Stimulated activated CD8-positive, alpha-beta memory T cell treated with anti-CD3 and anti-CD28 coated beads, Interleukin-7, amount 100 ng/mL, for 24 hours (primary cell): ENCODE data around the gene N4BP3.
A peak's percentile ranks its signal among the peaks of the same experiment; 100 is the strongest.
"Not testable (repeated sequence)": the region's sequence is repeated elsewhere in the genome, so short reads cannot be mapped to it uniquely, and the experiment has no call there.

Experiments
- DNase-seq: peaks from one replicate; pipeline ENCODE4 v3.0.0-alpha.2; 2020; ENCODE audit warnings: low read depth

Gene N4BP3

DNA sequence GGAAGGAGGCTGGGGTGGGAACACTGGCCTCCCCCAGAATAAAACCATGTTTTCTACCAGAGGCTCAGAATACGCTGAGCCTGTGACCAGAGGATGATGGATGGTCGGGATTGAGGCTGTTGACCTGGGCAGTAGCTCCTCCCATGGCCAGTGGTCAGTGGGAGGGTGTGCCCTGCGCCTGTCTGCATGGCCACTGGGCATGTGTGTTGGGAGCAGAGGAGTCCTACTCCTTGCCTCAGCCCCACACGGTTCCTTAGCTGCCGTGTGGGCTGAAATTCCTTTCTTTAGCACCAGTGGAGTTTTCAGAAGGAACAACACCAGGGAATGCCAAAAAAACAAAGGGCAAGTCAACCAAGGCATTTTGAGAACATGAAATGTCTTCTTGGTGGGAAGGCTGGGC is 9.0 kb downstream of the N4BP3 start:
- no peak for DNase-seq

DNA sequence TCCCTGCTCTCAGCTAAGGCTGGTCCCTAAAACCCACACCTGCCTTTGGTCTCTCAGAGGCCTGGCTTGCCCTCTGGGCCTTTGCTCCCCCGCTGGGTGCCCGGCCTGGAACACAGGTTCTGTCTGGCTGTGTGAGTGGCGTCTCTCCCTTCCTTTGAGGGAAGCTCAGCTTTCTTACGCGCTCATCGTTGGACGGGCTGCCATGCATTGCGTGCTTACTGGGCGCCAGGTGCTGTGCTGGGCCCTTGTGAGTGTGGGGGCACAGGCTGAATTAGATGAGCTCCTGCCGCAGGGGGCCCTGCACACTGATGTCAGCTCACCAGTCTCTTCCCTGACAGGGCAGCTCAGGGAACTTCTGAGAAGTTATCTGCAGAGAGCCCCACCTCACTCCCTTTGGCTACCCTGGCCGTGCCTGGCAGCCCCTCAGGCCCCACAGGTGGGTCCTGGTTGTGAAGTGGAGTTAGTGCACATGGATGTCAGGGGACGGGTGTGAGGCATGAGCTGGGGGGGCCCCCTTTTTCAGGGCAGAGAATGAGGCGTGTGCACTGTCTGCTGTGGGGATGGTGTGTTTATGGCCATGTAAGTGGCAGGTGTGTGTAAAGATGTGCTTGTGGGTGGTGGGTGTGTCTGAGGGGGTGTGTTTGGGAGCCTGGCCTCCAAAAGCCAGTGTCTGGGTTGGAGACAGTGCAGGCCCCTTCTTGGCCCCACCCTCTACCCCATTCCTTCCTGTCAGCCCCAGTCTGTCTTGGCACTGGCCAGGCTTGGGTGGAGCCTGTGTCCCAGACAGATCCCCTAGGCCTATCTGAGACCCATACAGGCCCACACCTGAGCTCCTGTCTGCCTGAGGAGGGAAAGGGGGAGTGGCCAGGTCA is 10.0 kb downstream of the N4BP3 start:
- no peak for DNase-seq

DNA sequence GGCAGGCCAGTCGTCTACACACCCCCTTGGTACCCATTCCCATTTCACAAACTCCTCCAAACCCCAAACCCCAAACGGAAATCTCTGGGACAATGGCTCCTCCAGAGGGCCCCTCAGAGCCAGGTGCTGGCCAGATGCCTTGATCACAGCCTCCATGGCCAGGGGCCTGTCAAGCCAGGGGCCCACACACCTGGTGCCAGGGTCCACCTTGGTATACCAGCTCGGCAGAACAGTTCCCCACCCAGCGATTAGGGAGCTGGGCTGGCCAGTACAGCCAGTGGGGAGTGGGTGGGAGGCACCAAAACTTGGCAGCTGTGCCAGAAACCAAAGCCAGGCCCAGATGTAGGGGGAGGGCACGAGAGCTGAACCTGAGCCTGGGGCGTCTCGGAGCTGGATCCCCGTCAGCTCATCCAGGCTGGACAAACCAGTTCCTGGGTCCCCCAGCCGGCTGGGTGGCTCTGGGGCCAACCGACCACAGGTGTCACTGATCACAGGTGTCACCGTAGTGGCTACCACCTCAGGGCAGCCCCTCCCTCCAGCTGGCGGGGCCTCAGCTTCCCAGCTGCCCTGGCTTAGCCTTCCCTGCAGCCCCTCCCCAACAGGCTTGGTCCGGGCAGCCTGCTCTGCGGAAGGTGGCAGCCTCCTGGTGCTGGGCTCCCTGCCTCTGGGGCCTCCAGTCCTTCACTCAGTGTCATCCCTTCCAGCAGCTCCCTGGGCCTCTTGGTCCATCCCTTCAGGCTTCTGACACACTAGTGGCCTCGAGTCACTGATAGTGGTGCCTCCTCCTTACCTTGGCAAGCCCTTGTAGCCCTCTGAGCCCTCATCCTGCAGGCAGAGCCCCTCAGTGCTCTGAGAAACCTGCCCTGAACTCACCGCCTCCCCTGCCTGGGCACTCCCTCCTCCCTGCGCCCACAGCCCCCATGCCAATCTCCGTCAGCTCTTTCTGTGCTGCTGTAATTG is 10.9 kb downstream of the N4BP3 start:
- DNase-seq: no peak

DNA sequence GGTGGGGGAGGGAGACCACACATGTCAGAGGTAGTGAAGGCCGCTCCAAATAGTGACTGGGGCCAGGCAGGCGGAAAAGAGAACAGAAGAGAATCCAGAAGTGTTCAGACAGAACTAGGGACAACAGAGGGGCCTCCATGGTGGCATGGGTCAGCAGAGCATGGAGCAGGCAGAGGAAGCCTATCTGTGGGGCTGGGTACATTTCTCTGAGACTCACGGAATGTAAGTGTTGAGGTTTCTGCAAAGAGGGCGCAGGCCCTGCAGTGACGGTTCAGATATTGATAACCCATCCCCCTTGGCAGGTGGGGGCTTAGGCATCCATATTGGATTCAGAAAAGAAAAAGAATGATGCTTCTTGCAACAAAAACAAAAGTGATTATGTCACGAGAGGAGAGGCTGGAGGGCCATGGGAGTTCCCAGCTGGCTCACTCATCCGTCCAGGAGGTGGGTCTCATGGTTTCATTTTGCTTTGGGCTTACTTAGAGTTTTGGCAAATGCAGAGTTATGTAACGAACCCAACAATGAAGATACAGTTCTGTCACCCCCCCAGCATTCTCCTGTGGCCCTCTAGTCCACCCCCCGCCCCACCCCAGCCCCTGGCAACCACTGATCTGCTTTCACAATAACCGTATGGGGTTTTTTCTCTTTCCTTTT is 12.0 kb downstream of the N4BP3 start:
- no peak for DNase-seq

DNA sequence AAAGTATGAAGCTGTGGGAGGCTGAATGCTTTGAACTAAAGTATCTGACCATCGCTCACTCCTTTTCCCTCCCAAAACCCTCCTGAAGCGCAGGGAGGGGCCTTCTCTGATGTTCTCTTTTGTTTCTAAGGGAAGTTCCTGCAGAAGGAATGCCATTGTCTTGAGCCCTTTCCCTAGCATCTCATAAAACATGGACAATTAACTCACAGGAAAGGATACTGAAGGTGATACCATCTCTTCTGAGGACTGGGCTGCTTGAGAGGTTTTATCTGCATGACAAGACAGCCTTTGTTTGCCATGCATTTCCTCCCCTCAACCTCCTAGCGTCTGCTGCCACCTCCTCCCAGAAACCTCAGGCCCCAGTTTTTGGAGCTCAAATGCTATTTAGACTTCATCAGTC is 13.2 kb downstream of the N4BP3 start:
- no peak for DNase-seq

DNA sequence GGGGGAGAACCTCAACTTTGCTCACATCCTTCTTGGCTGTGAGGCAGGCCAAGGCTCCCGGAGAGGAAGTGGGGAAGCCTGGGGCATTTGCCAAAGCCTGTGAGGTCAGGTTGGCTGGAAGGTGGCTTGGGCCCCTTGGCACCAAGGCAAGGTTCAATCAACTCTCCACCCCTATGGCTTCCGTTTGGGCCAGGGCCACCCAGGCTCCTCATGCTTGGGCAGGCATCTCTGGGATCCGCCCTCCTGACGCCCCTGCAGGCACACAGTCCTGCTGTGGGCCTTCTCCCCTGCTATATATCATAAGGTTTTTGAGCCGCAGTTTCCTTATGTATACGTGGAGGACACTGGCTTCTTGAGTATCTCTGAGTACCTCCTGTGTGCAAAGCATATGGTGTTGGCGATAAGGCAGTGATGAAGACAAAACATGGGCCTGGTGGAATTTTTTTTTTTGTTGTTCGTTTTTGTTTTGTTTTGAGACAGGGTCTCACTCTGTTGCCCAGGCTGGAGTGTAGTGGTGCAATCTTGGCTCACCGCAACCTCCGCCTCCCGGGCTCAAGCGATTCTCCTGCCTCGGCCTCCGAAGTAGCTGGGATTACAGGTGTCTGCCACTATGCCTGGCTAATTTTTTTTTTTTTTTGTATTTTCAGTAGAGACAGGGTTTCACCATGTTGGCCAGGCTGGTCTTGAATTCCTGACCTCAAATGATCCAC is 14.1 kb downstream of the N4BP3 start:
- not testable (repeated sequence) for DNase-seq

DNA sequence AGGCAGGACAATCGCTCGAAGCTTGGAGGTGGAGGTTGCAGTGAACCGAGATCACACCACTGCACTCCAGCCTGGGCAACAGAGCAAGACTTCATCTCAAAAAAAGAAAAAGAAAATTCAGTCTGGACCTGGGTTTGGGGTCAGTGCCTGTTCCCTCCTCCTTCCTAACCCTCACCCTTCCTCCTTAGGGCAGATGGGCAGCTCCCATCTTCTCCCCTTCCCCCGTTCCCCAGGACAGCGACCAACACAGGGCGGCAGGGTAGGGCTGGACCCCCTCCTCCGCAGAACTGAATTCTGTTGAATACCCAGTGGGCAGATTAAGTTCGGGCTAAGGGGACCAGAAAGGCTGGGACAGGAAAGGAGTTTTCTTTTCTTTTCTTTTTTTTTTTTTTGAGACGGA is 16.0 kb downstream of the N4BP3 start:
- DNase-seq: no peak

DNA sequence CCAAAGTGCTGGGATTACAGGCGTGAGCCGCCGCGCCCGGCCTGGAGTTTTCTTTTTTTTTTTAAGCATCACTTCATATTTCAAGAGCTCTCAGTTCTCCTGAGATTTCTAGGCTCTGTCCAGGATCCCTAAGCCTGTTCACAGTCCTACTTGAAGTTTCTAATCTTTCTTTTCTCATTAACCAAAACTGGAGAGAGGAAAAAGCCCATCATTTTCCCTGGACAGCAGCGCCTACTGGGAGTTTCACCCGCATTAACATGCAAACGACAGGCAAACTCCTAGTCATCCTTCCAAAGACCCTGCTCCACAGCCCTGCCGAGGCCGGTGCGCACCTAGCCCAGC is 16.9 kb downstream of the N4BP3 start:
- DNase-seq: not testable (repeated sequence)

DNA sequence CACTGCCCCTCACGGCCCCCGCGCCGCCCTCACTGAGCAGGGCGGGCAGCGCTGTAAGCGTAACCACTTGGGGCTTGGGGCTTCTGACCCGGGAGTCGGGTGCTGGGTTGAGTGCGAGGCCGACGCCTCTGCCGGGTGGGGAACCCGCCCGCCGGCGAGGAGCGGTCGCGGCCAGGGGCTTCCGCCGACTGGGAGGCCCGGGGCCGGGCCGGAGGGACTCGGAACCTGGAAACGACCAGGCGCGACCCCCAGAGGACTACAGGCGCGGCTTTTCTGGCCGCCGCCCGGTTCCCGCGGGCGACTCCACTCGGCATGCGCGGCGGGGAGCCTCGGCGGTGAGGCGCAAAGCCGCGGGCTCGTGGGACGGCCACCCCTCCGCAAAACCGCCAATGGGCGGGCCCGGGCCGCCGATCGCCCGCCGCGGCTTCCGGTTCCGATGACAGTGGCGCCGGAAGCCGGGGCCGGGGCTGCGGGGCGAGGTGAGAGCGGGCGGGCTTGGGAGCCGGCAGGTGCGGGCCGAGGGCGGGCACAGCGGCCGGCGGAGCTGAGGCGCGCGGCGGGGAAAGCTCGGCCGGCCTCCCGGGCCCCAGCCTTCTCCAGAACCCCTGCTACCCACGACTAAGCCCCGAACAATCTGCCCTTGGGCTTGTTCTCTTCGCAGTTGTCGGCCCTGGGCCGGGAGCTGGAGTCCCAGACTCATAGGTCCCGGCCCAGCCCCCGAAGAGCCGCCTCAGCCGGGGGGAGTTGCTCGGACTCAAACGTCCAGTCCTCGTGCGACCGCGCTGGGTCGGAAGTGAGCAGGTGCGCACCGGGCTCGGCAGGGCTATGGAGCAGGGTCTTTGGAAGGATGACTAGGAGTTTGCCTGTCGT is 17.5 kb downstream of the N4BP3 start, which contains the start of gene RMND5B:
TSS of gene RMND5B (plus strand) at position 439 of the 870 bp plus-strand sequence. CDS start 7,106 bp downstream, outside the sequence.
- peak; percentile 62 for DNase-seq

DNA sequence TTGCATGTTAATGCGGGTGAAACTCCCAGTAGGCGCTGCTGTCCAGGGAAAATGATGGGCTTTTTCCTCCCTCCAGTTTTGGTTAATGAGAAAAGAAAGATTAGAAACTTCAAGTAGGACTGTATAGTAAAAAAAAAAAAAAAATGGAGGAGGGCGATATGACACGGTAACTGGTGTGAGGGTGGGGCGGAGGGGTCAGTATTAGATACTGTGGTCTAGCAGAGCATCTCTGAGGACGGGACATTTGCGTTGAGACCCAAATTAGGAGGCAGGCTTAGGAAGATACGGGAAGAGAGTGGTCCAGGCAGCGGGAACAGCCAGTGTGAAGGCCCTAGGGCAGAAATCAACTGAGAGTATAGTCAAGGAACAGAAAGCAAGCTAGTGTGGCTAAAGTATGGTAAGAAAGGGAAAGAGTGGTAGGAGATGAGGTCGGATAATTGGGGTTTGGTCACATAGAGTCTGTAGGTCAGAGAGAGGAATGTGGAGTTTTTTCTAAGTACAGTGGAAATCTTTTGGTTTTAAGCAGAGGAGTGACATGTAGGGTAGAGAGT is 18.2 kb downstream of the N4BP3 start:
- DNase-seq: no peak

DNA sequence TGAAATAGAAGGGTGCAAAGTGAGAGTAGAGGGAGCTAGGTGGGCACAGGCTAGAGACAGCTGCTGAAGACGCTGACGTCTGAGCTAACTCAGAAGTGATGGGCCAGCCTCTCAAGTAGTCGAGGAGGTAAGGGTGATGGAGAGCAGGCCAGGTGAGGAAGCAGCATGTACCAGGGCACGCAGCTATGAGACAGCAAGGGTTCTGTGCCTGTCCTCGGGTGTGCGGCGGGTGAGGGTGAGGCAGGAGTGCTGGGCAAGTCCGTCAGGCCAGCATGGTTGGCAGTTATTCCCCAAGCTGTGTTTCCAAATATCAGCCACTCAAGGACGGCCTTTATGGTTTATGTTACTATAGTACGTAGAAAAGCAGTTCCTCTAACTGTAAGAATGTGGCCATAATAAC is 23.7 kb downstream of the N4BP3 start:
- no peak for DNase-seq

DNA sequence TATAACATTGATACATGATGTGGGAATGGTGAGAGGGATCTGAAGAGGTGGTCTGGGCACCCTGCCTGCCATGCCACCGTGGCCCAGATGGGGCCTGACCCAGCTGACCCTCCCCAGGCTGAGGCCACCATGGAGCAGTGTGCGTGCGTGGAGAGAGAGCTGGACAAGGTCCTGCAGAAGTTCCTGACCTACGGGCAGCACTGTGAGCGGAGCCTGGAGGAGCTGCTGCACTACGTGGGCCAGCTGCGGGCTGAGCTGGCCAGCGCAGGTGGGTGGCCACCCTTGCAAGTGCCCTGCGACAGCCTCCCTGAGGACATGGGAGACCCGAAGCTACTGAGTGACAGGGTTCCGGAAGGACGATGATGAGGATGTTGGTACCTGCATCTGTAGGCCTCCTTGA is 24.7 kb downstream of the N4BP3 start:
- DNase-seq: no peak

DNA sequence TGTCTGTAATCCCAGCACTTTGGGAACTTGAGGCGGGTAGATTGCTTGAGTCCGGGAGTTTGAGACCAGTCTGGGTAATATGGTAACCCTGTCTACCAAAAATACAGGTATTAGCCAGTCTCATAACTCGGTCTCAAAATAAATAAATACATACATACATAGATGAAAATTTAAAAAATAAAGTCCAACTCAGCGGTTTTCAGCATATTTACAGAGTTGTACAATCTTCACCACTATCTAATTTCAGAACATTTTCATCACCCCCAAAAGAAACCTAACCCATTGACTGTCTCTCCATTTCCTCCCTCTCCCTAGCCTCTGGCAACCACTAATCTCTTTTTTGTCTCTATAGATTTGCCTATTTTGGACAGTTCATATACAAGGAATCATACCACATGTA is 28.2 kb downstream of the N4BP3 start:
- no peak for DNase-seq

DNA sequence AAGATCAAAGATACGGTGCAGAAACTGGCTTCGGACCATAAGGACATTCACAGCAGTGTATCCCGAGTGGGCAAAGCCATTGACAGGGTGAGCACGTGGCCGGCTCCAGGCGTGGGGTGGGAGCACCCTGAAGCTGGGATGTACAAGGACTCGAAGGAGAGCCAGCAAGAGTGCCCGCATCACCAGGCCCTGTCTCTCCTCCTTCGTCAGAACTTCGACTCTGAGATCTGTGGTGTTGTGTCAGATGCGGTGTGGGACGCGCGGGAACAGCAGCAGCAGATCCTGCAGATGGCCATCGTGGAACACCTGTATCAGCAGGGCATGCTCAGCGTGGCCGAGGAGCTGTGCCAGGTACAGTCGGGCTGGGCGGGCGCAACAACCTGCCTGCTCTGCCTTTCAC is 29.3 kb downstream of the N4BP3 start:
- DNase-seq: no peak

DNA sequence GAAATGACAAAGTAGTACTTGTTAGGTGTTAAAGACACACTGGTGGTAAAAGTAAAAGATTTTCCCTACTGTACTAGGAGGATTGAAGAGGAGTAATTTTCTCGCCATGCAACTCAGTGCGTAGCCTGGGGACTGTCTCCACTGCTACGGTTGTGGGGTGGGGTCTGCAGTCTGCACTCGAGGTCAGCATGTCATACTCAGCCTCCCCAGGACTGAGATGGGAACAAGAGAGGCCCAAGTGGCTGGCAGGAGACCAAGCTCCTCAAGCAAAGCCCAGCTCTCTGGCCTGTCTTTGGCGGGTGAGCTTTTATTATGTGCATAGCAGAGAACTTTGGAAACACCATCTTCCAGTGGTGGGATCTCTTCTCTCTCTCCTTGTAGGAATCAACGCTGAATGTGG is 29.9 kb downstream of the N4BP3 start:
- no peak for DNase-seq

DNA sequence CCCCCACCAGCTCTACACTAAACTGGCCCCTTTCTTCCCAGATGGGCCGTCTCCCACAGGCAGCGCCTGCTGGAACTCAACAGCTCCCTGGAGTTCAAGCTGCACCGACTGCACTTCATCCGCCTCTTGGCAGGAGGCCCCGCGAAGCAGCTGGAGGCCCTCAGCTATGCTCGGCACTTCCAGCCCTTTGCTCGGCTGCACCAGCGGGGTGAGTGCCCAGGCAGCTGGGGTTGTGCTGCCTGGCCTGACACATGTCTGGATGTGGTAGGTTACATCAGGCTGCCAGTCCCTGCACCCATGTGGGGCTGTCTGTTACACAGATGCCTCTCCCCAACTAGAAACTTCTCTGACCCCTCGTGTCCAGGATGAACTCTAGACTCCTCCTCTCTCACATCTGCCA is 30.6 kb downstream of the N4BP3 start:
- no peak for DNase-seq

DNA sequence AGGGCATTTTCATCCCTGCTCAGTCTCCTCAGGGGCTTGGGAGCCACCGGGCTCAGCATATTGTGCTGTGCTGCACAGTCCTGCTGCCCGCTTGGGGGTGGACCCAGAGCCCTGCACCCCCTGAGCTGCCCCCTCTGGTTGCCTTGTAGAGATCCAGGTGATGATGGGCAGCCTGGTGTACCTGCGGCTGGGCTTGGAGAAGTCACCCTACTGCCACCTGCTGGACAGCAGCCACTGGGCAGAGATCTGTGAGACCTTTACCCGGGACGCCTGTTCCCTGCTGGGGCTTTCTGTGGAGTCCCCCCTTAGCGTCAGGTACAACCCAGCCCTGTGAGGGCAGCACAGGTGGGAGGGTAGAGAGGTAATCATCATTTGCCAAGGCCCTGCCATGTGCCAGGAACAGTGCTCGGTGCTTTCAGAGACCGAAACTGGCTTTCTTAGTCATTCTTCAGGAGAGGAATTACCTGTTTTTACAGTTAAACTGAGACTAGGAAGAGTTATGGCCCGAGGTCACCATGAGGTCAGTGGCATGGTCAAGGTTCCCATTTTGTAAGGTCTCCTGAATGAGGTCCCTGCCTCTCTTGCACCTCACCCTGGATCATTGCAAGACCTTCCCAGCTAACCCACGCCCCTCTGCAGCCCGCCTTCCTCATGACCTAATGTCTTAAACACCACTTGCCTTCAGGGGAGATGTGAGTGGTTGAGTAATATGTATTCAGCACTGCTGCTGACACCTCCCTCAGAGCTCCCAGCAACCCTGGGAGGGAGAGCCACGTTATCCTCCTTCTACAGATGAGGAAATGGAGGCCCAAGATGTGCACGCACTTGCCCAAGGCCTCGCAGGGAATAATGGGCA is 32.9 kb downstream of the N4BP3 start:
- peak; percentile 52 for DNase-seq

DNA sequence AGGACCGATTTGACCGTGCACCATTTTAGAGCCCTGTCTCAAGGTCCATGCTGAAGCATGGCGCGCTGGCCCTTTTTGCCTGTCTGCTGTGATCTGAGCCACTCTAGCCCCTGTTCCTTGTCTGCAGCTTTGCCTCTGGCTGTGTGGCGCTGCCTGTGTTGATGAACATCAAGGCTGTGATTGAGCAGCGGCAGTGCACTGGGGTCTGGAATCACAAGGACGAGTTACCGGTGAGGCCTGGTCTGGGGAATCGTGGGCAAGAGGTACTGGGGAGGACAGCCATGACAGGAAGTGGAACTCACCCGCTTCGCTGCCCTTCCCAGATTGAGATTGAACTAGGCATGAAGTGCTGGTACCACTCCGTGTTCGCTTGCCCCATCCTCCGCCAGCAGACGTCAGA is 34.1 kb downstream of the N4BP3 start:
- DNase-seq: no peak

DNA sequence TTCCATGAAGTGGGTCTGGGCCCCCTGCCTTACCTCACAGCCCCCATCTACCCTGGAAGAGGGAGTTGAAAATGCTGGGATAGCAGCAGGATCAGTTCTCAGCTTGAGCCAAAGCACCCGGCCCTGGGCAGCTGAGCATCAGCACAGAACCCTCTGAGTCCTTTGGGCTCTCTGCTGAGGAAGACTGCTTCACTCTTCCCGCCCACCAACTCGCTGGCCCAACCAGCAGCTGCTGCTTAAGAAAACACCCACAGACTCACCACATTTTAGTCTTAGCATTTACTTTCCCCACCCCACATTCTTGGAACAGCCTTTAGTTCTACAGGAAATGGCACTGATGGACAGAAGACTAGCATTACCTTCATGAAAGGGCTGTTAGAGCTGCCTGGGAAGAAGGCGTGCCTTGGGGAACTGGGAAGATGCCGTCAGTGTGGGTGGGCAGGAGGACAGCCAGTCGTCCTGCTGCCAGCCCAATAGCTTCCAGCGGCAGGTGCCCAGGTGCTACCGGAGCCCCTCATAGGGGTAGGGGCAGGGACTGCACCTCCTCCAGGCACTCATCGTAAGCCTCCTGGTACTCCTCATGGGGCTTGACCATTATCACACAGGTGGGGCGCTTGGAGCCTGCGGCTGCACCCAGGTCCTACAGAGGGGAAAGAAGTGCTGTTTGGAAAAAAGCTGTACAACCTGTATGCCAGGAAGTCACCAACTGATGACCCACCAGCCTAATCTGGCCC is 36.0 kb downstream of the N4BP3 start:
- DNase-seq: no peak
